ENCODE results near the gene TUBGCP2.

The TUBGCP2 gene

DNA sequence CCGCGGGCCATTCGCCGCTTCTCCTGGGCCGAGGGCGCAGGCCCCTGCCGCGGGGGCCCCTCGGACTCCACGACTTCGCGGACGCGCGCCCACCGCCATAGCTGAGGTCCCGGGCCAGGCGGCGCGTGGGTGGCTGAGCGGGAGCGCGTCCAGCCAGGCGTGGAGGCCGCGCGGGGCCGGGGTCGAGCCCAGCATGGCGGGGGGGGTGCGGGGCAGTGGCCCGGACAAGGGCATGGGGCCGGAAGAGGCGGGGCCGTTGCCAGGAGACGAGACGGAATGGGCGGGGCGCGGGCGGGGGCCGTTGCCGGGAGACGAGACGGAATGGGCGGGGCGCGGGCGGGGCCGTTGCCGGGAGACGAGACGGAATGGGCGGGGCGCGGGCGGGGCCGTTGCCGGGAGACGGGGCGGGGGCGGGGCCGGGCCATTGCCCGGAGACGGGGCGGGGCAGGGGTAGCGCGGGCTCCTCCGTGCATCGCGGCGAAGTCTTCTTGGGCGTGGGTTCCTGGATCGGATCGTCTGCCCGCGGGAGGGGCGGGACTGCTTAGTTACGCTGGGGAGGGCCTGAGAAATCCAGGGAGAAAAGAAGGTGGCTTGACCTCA is 46.8 kb downstream of the TUBGCP2 start:
- DNase-seq, result peak; percentile 37

DNA sequence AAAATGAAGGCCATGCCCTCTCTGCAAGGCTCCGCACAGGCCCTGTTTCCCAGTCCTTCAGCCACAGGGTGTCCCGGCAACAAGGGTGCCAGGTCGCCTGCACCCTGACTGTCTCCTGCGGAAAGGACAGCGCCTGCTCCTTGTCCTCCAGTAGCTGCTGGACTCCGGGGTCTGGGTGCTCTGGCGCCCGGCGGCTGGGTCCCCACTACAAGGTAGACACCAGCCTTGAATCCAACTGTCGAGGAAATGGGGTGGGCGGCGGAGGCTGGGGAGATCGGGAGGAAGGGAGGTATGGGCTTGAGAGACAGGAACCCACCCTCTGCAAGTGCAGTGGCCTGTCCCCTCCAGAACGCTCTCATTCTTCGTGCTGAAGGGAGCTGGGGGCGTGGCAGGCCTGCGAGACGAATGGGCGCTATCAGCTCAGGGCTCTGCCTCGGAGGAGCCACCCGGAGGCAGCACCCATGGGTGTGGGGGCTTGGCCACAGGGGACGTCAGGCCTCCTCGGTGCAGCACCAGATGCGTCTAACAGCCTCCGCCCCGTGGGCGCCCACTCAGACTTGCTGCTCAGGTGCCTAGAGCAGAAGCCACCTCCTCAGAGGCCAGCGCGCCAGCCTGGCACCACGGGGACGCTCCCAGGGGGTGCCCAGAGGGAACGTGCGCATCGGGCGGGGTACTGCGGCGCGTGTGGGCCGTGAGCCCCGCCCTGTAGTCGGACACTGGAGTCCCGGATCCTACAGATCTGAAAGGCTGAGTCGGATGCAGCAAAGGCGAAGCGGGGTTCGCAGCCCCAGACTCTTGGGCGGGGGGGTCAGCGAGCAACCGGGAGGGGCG is 47.6 kb downstream of the TUBGCP2 start:
- DNase-seq, result no peak

DNA sequence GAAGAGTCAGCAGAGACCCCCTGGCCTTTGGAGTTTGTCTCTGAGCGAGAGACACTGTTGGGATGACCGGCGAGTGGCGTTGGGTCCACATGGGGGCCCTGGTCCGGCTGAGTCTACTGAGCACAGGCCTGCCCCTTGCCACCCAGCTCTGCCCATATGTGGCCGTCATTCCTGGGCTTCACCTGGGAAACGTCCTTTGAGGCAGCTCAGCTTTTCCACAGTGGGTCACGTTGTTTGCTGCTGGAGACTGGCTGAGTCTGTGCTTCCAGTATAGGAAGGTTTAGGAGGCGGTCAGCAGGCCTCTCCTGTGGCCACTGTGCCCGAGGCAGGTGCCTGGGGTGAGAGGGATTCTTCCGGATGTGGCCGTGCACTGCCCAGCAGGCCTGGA is 49.1 kb downstream of the TUBGCP2 start:
- no peak for DNase-seq

DNA sequence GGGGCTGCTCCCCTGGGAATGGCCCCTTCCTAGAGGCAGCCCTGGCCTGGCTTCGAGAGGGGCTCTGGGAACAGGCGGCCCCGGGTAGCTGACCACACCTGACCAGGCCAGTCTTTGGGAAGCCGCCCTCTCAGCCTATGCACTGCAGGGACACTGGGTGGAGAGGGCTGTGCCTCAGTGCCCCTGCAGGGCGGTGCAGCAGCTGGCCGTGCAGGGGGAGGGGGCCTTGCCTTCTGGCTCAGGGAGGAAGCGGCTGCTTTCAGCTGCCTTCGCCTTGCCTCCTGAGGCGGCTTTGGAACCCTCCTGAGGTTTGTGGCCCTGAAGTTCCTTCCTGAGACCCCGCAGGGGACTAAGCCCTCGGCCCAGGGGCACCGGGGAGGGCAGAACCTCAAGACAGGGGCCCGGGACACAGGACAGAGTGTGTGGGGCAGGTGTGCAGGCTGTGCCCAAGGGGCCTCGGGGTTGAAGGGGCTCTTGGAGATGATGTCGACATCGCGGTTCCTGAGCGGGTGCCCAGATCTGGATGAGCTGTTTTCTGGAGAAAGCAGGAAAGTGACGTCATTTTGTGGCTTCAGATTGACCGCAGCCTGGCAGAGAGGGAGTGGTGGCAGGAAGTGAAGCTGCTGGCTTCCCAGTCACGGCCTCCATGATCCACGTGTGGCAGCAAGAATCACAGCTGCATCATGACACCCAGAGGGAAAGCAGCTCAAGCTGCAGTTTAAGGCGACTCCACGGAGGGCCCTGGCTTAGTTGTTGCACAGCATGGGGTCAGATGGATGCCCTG is 49.7 kb downstream of the TUBGCP2 start:
- peak; percentile 43 for DNase-seq

DNA sequence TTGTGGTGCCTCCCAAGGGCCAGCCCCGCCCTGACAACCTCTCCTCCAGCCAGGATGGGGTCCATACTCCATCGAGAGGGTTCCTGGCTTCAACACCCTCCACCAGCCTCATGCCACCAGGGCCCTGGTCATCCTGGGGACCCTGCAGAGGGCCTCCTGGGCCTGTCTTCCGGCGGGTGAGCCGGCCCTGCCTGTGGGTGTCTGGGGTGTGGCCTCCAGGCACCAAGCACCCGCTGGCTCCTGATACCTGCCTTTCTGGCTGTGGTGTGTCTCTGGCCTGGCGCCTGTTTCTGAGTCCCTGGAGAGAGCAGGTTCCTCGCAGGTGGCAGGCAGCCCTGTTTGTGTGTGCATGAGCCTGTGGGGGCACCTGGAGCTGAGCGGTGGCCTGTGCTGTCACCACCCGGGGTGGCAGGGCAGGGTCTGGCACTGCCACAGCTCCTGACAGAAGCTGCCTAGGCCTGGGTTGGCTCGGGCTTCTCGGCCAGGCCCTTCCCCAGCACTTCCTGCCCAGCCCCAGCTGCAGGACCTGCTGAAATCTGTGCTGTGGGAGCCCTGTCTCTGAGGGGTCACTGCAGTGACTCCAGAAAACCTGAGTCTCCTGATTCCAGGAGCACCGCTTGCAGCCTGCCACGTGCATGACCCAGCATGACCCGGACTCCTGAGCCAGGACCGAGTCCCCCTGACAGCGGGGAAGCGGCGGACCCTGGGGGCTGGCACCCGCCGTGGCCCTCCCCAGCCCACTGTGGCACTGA is 50.4 kb downstream of the TUBGCP2 start:
- peak; percentile 32 for DNase-seq

DNA sequence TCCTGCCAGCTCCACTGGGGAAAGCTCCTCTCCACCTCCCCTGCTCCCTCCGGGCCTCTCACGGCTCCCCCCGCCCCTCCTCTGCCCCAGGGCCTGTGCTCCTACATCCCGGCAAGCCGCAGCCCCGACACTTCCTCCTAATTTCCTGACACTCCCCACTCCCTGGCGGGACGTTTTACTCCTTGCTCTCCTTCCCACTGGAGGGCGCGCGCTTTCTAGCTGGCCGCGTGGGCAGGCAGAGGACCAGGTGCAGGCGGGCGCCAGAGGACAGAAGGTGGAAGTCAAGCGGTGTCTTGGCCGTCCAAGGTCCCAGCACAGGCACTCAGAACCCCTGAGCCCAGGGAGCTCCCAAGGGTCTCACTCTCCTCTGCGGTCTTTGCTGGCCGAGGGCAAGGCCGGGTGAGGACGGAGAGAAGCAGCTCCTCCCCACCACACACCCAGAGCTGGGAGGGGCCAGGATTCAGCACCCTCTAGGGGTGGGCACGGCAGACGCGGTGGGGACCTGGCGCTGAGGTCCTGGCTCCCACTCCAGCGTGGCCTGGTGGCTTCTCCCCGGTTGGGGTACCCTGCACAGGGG is 51.1 kb downstream of the TUBGCP2 start:
- DNase-seq, result no peak

DNA sequence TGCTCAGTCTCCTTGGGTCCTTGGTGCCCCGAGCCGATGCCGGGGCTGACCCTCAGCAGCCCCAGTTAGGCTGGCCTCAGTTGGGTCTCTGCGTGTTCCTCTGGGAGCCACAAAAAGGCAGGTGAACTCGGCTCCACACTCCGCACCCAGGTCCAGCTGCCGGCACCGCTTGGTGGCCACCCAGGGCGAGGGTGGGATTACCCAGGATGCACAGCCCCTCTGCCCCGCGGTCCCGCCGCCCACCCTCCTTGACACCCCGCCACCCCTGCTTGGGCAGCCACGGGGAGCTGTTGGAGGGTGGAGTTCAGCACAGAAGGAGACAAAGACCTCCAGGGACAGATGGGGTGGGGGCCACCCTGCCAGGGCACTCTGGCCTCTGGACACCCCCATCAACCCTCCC is 53.3 kb downstream of the TUBGCP2 start:
- no peak for DNase-seq

DNA sequence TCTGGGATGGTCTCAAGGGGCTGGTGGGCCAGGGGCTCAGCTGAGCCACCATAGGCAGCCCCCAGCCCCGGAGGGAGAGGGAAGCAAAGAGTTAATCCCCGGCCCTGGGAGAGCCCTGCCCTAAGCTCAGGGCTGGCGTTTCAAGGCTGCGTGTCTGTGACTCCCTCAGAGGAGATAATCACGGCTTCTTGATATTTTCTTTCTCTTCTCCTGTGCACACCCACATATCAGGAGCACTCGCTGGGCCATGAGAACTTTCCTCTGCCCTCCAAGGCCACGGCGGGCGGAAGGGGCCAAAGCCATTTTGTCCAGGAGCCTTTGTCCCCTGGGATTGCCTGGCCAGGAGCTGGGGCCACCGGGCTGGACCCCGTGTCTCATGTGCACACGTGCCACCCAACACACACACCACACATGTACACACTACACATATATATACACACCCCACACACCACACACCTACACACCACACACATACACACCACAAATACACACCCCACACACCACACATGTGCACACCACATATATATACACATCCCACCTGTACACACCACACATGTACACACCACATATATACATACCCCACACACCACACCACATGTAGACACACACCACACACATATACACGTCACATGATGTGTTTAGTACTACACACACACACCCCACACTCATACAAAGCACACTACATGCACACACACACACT is 54.1 kb downstream of the TUBGCP2 start:
- DNase-seq, result no peak

DNA sequence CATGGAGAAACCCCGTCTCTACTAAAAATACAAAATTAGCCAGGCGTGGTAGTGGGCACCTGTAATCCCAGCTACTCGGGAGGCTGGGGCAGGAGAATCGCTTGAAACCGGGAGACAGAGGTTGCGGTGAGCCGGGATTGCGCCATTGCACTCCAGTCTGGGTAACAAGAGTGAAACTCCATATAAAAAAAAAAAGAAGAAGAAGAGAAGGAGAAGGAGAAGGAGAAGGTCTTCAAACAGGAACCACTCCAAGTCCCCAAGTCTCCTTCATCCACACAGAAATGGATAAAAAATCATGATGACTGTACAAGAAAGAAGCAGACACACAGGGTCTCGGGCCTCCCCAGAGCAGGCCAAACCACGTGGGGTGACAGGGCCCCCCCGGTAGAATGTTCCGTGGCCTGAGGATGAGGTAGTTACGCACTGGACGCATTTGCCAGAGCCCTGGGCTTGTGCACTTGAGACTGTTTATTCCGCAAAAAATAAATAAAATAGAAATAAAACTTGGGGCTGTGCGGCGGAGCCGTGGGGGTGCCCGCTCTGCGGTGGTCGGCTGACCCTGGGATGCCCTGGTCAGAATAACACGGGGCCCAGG is 55.2 kb downstream of the TUBGCP2 start:
- DNase-seq, result no peak

DNA sequence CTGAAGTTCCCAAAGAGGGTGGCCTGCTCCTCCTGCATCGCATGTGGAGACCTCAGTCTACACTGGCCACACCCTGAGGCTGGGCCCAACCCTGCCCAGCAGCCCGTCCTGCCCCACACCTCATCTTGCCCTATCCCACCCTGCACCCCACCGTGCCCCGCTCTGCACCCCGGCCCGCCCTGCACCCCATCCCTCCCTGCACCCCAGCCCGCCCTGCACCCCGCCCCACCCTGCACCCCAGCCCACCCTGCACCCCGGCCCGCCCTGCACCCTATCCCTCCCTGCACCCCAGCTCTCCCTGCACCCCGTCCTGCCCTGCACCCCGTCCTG is 56.5 kb downstream of the TUBGCP2 start:
- DNase-seq, result no peak

DNA sequence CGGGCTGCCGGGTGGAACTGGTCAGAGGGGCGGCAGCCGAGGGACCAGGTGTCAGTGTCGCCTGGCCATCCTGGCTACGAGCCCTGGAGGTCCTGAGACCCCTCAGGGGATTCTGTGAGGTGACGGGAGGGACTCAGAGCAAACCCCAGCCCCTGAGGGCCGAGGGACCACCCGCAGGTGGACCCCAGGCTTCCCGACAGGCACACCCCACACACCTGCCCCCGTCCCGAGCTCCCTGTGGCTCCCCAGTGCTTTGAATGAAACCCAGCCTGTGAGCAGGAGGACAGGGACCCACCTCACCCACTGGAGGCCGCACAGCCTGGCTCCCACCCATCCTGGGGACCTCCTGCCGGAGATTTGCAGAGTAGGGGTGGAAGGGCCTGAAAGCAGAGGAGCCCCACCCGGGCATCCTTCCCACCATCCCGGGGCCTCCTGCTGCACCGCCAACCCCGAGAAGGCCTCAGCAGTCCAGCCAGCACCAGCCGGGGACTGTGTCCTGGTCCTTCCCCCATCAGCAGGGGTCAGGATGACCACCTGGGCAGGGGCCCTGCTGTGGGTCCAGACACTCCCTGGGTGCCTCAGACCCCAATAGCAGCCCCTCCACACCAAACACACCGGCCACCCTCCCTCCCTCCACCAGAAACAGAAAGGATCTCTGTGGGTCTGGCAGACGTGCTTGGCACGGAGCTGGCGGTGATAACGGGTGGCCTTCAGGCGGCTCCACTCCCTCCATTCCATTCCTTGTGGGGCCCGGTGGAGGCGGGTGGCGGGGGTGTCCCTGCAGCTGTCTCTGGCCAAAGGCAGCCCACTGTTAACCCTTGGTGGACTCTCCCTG is 57.1 kb downstream of the TUBGCP2 start:
- DNase-seq, result no peak

DNA sequence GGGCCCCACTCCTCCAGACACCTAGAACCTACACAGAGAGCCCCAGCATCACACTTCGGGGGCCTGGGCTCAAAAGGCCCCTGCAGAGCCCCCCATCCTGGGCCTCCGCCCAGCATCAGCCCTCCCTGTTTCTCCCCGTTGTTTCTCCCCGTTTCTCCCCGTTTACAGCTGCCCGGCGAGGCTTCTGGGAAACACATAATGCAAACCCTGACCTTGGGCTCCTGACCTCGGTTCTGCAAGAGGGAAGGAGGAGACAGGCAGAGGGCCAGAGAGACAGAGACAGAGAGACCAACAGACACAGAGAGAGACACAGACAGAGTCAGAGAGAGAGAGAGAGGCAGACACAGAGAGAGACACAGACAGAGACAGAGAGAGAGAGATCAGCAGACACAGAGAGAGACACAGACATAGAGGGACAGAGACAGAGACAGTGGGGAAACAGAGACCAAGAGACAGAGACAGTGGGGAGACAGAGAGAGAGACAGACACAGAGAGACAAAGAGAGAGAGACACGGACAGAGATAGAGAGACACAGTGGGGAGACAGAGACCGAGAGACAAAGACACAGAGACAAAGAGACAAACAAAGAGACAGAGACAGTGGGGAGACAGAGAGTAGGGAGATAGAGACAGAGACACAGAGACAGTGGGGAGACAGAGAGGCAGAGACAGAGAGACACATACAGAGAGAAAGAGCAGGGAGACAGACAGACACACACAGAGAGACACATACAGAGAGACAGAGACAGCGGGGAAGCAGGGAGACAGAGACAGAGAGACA is 58.5 kb downstream of the TUBGCP2 start:
- no peak for DNase-seq

DNA sequence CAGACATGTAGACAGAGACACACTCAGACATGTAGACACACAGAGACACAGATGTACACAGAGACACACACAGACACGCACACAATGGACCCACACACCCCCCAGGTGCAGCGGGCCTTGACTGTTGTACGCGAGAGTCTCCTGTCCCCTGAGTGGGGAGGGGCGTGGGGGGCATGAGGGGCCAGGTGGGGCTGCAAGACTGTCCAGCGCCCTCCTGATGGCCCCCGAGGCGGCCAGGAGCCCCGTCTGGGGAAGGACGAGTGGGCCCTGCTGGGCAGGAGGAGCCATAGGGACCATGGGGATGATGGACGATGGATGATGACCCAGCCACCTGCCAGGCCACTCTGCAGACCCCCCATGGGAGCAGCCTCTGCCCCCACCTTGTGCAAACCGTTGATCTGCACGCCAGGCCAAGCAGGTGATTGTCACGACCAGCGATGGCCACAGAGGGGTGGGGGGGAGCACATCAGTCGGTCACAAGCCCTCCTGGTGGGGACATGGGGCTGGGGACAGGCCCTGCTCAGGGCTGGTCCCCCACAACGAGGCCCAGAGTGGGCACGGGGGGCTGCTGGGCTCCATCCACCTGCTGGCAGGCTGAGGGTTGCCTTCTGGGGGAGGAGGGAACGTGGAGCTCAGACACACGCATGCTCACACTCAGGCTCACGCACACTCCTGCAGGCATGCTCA is 59.4 kb downstream of the TUBGCP2 start:
- no peak for DNase-seq

DNA sequence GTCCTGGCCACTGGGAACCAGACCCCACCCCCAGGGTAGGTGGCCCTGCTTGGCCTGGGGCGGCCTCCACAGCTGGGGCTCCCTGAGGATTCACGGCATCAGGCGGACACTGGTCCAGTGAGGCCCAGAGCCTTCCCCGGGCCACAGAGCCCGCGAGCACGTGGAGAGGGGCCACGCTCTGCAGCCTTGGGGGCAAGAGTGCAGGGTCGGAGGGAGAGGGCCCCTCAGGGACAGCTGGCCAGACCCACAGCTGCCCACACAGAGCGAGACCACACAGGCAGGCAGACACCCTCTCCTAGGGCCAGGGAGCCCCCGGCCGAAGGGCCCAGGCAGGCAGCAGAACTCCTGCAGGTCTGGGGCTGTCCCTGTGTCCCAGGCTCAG is 60.3 kb downstream of the TUBGCP2 start:
- no peak for DNase-seq

DNA sequence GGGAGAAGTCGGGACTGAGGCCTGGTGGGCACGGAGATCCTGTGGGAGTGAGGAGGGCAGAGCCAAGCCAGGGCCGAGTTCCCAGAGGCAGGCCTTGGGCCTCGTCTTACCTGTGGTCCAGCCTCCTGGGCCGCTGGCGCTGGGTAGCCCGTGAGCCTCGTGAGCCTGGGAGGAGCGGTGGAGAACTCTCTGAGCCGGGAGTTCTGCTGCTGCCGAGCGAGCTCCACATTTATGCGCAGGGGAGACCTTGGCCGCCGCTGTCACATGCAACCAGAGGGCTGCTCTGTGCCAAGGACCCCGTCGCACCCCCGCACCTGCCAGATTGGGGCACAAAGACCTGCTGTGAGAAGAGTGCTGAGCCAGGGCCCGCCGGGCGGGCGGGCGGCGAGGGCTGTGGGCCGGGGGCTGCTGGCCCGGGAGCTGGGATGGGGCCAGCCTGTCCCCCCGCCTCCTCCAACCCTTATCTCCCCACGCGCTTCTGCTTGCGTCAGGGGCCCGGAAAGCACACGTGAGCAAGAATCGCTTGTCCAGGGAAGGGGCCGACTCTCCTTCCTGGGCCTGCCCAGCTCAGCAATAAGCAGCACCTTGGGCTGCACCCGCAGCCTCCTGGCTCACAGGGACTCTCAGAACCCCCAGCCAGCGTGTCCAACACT is 60.9 kb downstream of the TUBGCP2 start:
- no peak for DNase-seq

DNA sequence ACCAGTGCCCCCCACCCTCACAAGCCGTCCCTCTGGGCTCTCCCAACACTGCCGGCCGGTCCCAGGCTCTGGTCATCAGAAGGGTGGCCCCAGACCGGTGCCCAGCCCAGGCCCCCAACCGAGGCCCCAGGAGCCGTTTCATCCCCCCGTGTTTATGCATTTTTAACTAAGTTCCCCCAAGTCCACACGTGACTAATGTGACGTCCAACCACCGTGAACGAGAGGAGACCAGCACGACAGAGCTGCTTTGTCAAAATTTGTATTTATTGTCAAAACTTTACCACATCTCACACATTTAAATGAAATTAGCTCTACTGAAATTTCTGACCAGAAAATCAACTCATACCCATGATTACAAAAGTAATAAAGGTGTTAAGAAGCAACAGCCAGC is 62.4 kb downstream of the TUBGCP2 start:
- no peak for DNase-seq

DNA sequence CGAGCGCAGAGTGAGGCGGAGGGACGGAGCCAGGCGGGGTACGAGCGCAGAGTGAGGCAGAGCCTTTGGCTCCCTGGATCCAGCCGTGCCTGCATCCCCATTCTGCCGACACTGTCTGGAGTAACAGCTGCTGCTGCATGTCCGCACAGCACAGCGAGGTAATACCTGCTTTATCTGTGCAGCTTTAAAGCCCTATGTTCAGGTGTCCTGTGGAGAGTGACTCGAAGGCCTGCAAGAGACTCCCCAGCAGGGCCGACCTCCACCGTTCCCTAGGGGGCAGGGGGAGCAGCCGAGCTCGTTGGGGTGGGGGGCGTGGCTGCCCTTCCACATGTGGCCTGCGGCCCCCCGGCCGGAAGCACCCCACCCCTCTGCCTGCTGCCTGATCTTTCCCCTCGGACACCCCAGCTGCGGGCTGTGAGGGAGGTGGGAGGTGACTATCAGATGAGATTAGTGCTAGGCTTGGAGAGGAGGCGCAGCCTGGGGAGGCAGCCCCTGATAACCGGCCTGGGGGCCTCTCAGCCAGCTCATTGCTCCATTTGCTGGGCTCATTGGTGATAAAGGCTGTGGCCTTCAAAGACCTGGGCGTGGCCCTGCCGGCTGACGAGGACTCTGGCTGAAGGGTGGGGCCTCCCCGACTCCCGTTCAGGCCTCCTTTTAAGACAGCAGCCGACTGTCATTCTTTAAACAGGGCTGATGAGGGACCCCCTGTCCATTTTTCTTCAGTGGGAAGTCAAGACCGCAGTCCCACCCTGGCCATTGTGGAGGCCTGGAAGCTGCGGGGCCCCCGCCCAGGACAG is 63.0 kb downstream of the TUBGCP2 start:
- no peak for DNase-seq

DNA sequence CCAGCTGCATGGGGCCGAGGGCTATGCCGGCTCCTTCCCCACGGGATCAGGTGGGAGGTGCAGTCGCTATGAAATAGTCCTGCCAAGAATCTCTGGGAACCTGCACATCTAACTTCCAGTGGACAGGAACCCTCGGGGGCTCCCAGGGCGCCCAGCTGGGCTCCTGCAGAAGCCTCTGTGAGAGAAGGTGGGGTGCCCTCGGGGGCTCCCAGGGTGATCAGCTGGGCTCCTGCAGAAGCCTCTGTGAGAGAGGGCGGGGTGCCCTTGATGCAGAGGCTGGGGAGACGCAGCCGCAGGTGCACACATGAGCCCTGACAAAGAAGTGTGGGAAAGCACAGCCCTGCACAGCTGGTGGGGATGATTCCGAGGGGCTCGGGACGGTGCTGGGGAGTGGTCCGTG is 65.1 kb downstream of the TUBGCP2 start:
- DNase-seq, result no peak
